PC-3 (cell line): ENCODE measurements around the gene ADAM23. TPM values are rescaled to one million over a fixed set of nuclear protein-coding genes. Genes with fewer than 3 reads are reported as not detected.

Experiments
- ATAC-seq: fragments of 200-7000 bp; cut with Tn5 transposase; 2 replicates; pipeline ENCODE4 v1.9.1; 2020; ENCODE audit warnings: mild to moderate bottlenecking, moderate library complexity
- BruUV-seq: library from RNA; stranded (reverse); fragments of 400-500 nt; replicated peaks from 2 replicates; lab custom pipeline; 2021; lab: Mats Ljungman, UMichigan
- CTCF ChIA-PET: fragments of 300-600 bp; sonication (Branson Sonifier 250); formaldehyde crosslinking; loops from one replicate; lab custom pipeline; 2022; ENCODE audit warnings: antibody characterized with exemption; lab: Charles Lee
- POLR2A ChIA-PET: fragments of 300-600 bp; sonication (Branson Sonifier 250); formaldehyde crosslinking; loops from one replicate; lab custom pipeline; 2022; ENCODE audit warnings: antibody characterized with exemption; ENCODE audit not compliant: unreplicated experiment; lab: Charles Lee
- DNase-seq: peaks from one replicate; pipeline ENCODE4 v3.0.0-alpha.2; 2015
- H2AFZ ChIP-seq: fragments of 300-600 bp; sonication (generic); 2 replicates; pipeline ENCODE4 v1.6.0; 2016; ENCODE audit warnings: antibody characterized with exemption, low read length
- H3F3A ChIP-seq: fragments of 300-600 bp; sonication (generic); one replicate; pipeline ENCODE4 v1.6.0; 2017; ENCODE audit warnings: antibody characterized with exemption, low read length, control low read depth, mild to moderate bottlenecking; ENCODE audit not compliant: unreplicated experiment
- H3K27ac ChIP-seq: fragments of 300-600 bp; sonication (generic); 2 replicates; pipeline ENCODE4 v1.5.1; 2016; ENCODE audit warnings: mild to moderate bottlenecking, low read length
- H3K27me3 ChIP-seq: fragments of 300-600 bp; sonication (generic); 2 replicates; pipeline ENCODE4 v1.6.1; 2016; ENCODE audit warnings: low read length, mixed read lengths
- H3K36me3 ChIP-seq: fragments of 300-600 bp; sonication (generic); 2 replicates; pipeline ENCODE4 v1.6.1; 2016; ENCODE audit warnings: low read depth, mixed run types, low read length, mixed read lengths
- H3K4me1 ChIP-seq: fragments of 300-600 bp; sonication (generic); 2 replicates; pipeline ENCODE4 v1.5.1; 2016; ENCODE audit warnings: low read length; ENCODE audit not compliant: insufficient read depth
- H3K4me2 ChIP-seq: fragments of 300-600 bp; sonication (generic); 2 replicates; pipeline ENCODE4 v1.6.0; 2016; ENCODE audit warnings: low read length
- H3K4me3 ChIP-seq: fragments of 300-600 bp; sonication (generic); 2 replicates; pipeline ENCODE4 v1.5.1; 2016; ENCODE audit warnings: mild to moderate bottlenecking, low read length, mixed read lengths
- H3K79me2 ChIP-seq: fragments of 300-600 bp; sonication (generic); 2 replicates; pipeline ENCODE4 v1.6.1; 2017; ENCODE audit warnings: low read length, mixed read lengths
- H3K9ac ChIP-seq: fragments of 300-600 bp; sonication (generic); 2 replicates; pipeline ENCODE4 v1.6.0; 2016; ENCODE audit warnings: mild to moderate bottlenecking, low read length
- H3K9me2 ChIP-seq: fragments of 300-600 bp; sonication (generic); replicated peaks from 2 replicates; pipeline ENCODE4 v1.6.1; 2016; ENCODE audit warnings: mixed run types, low read length, mixed read lengths
- H3K9me3 ChIP-seq: fragments of 300-600 bp; sonication (generic); 2 replicates; pipeline ENCODE4 v1.6.1; 2016; ENCODE audit warnings: low read length, mixed read lengths
- H4K20me1 ChIP-seq: fragments of 300-600 bp; sonication (generic); 2 replicates; pipeline ENCODE4 v1.6.1; 2016; ENCODE audit warnings: low read length, mixed read lengths
- CTCF ChIP-seq: fragments of 300-600 bp; sonication (generic); conservative IDR thresholded peaks from 2 replicates; pipeline ENCODE4 v1.5.1; 2017; ENCODE audit warnings: antibody characterized with exemption, low read depth, mild to moderate bottlenecking, low read length
- EZH2 ChIP-seq: fragments of 300-600 bp; sonication (generic); IDR thresholded peaks from one replicate; pipeline ENCODE4 v1.6.1; 2017; ENCODE audit warnings: antibody characterized with exemption, mild to moderate bottlenecking, low read length; ENCODE audit not compliant: unreplicated experiment
- EZH2phosphoT487 ChIP-seq: fragments of 300-600 bp; sonication (generic); IDR thresholded peaks from 2 replicates; pipeline ENCODE4 v1.6.1; 2018; ENCODE audit warnings: mild to moderate bottlenecking, antibody characterized with exemption, low read length, borderline replicate concordance
- intact Hi-C: fragments of 100-400 bp; cut with micrococcal nuclease; formaldehyde crosslinking; loops from 2 replicates; pipeline ENCODE4 v1.9.0; 2023
- total RNA-seq: library from RNA; depleted of rRNA; stranded (reverse); fragments of >200 nt; gene quantifications from 2 replicates; pipeline ENCODE4 v1.2.3, GENCODE V29; 2014

ADAM23 gene
- total RNA-seq, 1 experiment from 2014 or later = 0.22 TPM

- H3K4me2 ChIP-seq = no peak overlapping the region
- H3K36me3 ChIP-seq = no peaks in the 10 kb centered on the region
- BruUV-seq = no TSS peak
- H4K20me1 ChIP-seq = no peaks in the 10 kb centered on the region
- CTCF ChIA-PET = no interaction called here
- no peak overlapping the region for H3K27ac ChIP-seq
- H3K4me3 ChIP-seq = no peak overlapping the region
- DNase-seq (peak; percentile 10), ATAC-seq (no peak)
- H3K4me1 ChIP-seq = no peaks in the 10 kb centered on the region
- no peak overlapping the region for H2AFZ ChIP-seq
- TF ChIP-seq EZH2phosphoT487 (no peak), CTCF (no peak), EZH2 (no peak)
- H3K27me3 ChIP-seq = peaks cover 35% of the 10 kb centered on the region
- no peaks in the 10 kb centered on the region for H3K9me2 ChIP-seq
- H3K79me2 ChIP-seq = no peaks in the 10 kb centered on the region
- no peaks in the 10 kb centered on the region for H3F3A ChIP-seq
- H3K9ac ChIP-seq = no peak overlapping the region
- H3K9me3 ChIP-seq = no peaks in the 10 kb centered on the region
- POLR2A ChIA-PET = no interaction called here
- intact Hi-C loops = no loop called here
Measured at GRCh38 chr2:206424134-206424533, 19.2 kb upstream of the ADAM23 start.

- H3K79me2 ChIP-seq = no peaks in the 10 kb centered on the region
- no TSS peak for BruUV-seq
- TF ChIP-seq EZH2phosphoT487 = no peak
- no peak for TF ChIP-seq CTCF
- TF ChIP-seq EZH2 = no peak
- no peak overlapping the region for H3K27ac ChIP-seq
- intact Hi-C loops = no loop called here
- H3F3A ChIP-seq = no peaks in the 10 kb centered on the region
- no peaks in the 10 kb centered on the region for H3K9me2 ChIP-seq
- no peaks in the 10 kb centered on the region for H3K36me3 ChIP-seq
- ATAC-seq = no peak
- no peaks in the 10 kb centered on the region for H3K9me3 ChIP-seq
- ChIA-PET CTCF (no interaction called here), POLR2A (no interaction called here)
- no peak for DNase-seq
- H3K4me3 ChIP-seq = no peak overlapping the region
- H2AFZ ChIP-seq = no peak overlapping the region
- H3K9ac ChIP-seq = no peak overlapping the region
- no peaks in the 10 kb centered on the region for H3K4me1 ChIP-seq
- no peaks in the 10 kb centered on the region for H4K20me1 ChIP-seq
- H3K4me2 ChIP-seq = no peak overlapping the region
- H3K27me3 ChIP-seq = peaks cover 57% of the 10 kb centered on the region
Measured at GRCh38 chr2:206428783-206429182, 14.5 kb upstream of the ADAM23 start.

DNA sequence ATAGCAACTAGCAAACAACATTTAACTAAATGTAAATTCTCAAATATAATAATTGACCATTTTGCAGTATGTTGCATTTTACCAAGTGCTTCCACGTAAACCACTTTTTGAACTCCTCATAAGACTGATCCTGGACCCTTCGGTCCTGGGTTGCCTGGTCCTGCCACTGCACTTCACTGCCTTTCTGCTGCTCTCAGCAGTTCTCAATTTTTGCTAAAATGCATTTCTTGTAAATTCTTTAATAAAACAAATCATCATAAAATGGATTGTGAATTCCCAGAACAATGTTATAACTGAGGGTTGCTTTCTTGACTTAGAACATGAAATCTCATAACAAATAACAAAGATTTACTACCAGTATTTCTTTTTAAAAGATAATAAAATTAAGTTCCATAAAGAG is 12.9 kb upstream of the ADAM23 start:
- H2AFZ ChIP-seq = no peak overlapping the region
- no peaks in the 10 kb centered on the region for H4K20me1 ChIP-seq
- H3F3A ChIP-seq = no peaks in the 10 kb centered on the region
- no peaks in the 10 kb centered on the region for H3K36me3 ChIP-seq
- no peak overlapping the region for H3K4me3 ChIP-seq
- H3K27me3 ChIP-seq = peaks cover 57% of the 10 kb centered on the region
- CTCF ChIA-PET = no interaction called here
- no peaks in the 10 kb centered on the region for H3K9me2 ChIP-seq
- no TSS peak for BruUV-seq
- TF ChIP-seq CTCF (no peak), EZH2phosphoT487 (no peak), EZH2 (no peak)
- no peaks in the 10 kb centered on the region for H3K79me2 ChIP-seq
- ATAC-seq (no peak), DNase-seq (no peak)
- H3K9me3 ChIP-seq = no peaks in the 10 kb centered on the region
- H3K4me1 ChIP-seq = no peaks in the 10 kb centered on the region
- no peak overlapping the region for H3K4me2 ChIP-seq
- intact Hi-C loops = no loop called here
- H3K9ac ChIP-seq = no peak overlapping the region
- POLR2A ChIA-PET = no interaction called here
- H3K27ac ChIP-seq = no peak overlapping the region
